Glutamatergic neuron (in vitro differentiated cells): ENCODE measurements around the gene SHH. TPM values are rescaled to one million over a fixed set of nuclear protein-coding genes. Genes with fewer than 3 reads are reported as not detected.

Experiments
- DNase-seq: peaks from one replicate; pipeline ENCODE4 v3.0.0; 2022
- H3K27ac Mint-ChIP-seq: one replicate; pipeline ENCODE4 v1.8.0; 2020; ENCODE audit warnings: mild to moderate bottlenecking, mixed read lengths, inconsistent platforms; ENCODE audit not compliant: unreplicated experiment
- H3K27me3 Mint-ChIP-seq: one replicate; pipeline ENCODE4 v1.8.0; 2020; ENCODE audit warnings: mild to moderate bottlenecking, moderate library complexity, mixed read lengths, inconsistent platforms; ENCODE audit not compliant: unreplicated experiment
- H3K36me3 Mint-ChIP-seq: one replicate; pipeline ENCODE4 v1.8.0; 2020; ENCODE audit warnings: mild to moderate bottlenecking, mixed read lengths, inconsistent platforms; ENCODE audit not compliant: unreplicated experiment
- H3K4me1 Mint-ChIP-seq: one replicate; pipeline ENCODE4 v1.8.0; 2020; ENCODE audit warnings: mild to moderate bottlenecking, low read depth, mixed read lengths, inconsistent platforms; ENCODE audit not compliant: unreplicated experiment
- H3K4me3 Mint-ChIP-seq: one replicate; pipeline ENCODE4 v1.8.0; 2020; ENCODE audit warnings: mild to moderate bottlenecking, mixed read lengths, inconsistent platforms; ENCODE audit not compliant: unreplicated experiment
- H3K9me3 Mint-ChIP-seq: one replicate; pipeline ENCODE4 v1.8.0; 2020; ENCODE audit warnings: mild to moderate bottlenecking, moderate library complexity, mixed read lengths, inconsistent platforms; ENCODE audit not compliant: unreplicated experiment
- total RNA-seq: library from RNA; stranded (reverse); fragmentation: NEBNext Ultra II Directional; extraction: Animal tissue kit (Norgen Biotek cat#: 25700); gene quantifications from one replicate; pipeline ENCODE4 v1.2.1, GENCODE V29; 2021; ENCODE audit not compliant: unreplicated experiment
- TF ChIP-seq, protein P1 (sequence below): fragments of 200-600 bp; sonication (generic); IDR thresholded peaks from one replicate; pipeline ENCODE4 v1.5.0; 2021; ENCODE audit not compliant: partially characterized antibody, unreplicated experiment

Gene SHH
- total RNA-seq, 1 donor from 2014 or later, result not detected

DNA sequence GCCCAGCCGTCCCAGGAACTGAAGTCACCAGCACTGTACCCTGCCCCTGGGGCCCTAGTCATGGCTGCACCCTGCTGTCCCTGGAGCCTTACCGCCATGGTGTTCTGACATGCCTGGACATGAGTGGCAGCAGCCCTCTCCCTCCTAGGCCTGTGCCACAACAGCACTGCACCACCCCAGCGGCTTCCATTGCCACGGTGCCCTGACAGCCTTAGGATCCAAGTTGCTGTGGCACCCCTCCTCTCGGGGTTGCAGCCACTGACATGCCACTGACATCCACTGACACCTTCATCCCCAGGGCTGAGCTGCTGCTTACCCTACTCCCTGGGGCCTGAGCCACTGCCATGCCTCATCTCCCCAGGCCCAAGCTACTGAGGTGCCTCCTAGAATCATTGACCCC lies 39.6 kb upstream of the SHH start:
- no peak for DNase-seq
- H3K27me3 Mint-ChIP-seq, result no peaks in the 10 kb centered on the region
- H3K4me3 Mint-ChIP-seq, result no peak overlapping the region
- H3K36me3 Mint-ChIP-seq, result no peaks in the 10 kb centered on the region
- no peaks in the 10 kb centered on the region for H3K9me3 Mint-ChIP-seq
- TF ChIP-seq, protein P1, sequence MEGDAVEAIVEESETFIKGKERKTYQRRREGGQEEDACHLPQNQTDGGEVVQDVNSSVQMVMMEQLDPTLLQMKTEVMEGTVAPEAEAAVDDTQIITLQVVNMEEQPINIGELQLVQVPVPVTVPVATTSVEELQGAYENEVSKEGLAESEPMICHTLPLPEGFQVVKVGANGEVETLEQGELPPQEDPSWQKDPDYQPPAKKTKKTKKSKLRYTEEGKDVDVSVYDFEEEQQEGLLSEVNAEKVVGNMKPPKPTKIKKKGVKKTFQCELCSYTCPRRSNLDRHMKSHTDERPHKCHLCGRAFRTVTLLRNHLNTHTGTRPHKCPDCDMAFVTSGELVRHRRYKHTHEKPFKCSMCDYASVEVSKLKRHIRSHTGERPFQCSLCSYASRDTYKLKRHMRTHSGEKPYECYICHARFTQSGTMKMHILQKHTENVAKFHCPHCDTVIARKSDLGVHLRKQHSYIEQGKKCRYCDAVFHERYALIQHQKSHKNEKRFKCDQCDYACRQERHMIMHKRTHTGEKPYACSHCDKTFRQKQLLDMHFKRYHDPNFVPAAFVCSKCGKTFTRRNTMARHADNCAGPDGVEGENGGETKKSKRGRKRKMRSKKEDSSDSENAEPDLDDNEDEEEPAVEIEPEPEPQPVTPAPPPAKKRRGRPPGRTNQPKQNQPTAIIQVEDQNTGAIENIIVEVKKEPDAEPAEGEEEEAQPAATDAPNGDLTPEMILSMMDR, result no peak
- H3K27ac Mint-ChIP-seq, result no peak overlapping the region
- no peaks in the 10 kb centered on the region for H3K4me1 Mint-ChIP-seq

GRCh38 chr7:155850766-155851678 lies 38.8 kb upstream of the SHH start:
- Mint-ChIP-seq H3K27me3 (no peaks in the 10 kb centered on the region), H3K4me3 (no peak overlapping the region), H3K27ac (no peak overlapping the region), H3K36me3 (no peaks in the 10 kb centered on the region), H3K9me3 (no peaks in the 10 kb centered on the region), H3K4me1 (no peaks in the 10 kb centered on the region)
- TF ChIP-seq, protein P1, result no peak
- DNase-seq, result no peak

GRCh38 chr7:155850001-155850436 lies 37.8 kb upstream of the SHH start:
- TF ChIP-seq, protein P1, result no peak
- DNase-seq, result no peak
- no peaks in the 10 kb centered on the region for H3K4me1 Mint-ChIP-seq
- H3K27me3 Mint-ChIP-seq, result no peaks in the 10 kb centered on the region
- no peaks in the 10 kb centered on the region for H3K9me3 Mint-ChIP-seq
- no peak overlapping the region for H3K27ac Mint-ChIP-seq
- no peaks in the 10 kb centered on the region for H3K36me3 Mint-ChIP-seq
- H3K4me3 Mint-ChIP-seq, result no peak overlapping the region

GRCh38 chr7:155848691-155849669 lies 36.7 kb upstream of the SHH start:
- DNase-seq, result no peak
- no peaks in the 10 kb centered on the region for H3K9me3 Mint-ChIP-seq
- H3K4me1 Mint-ChIP-seq, result no peaks in the 10 kb centered on the region
- no peak overlapping the region for H3K4me3 Mint-ChIP-seq
- no peaks in the 10 kb centered on the region for H3K36me3 Mint-ChIP-seq
- TF ChIP-seq, protein P1, result no peak
- no peaks in the 10 kb centered on the region for H3K27me3 Mint-ChIP-seq
- no peak overlapping the region for H3K27ac Mint-ChIP-seq
